GM18526 (cell line): ENCODE data around the gene PLD5.

Experiments
- POLR2A ChIP-seq: IDR thresholded peaks from 3 replicates; pipeline ENCODE4 v1.6.1; 2011; ENCODE audit not compliant: insufficient read length; ENCODE audit errors: extremely low read depth

The PLD5 gene

DNA sequence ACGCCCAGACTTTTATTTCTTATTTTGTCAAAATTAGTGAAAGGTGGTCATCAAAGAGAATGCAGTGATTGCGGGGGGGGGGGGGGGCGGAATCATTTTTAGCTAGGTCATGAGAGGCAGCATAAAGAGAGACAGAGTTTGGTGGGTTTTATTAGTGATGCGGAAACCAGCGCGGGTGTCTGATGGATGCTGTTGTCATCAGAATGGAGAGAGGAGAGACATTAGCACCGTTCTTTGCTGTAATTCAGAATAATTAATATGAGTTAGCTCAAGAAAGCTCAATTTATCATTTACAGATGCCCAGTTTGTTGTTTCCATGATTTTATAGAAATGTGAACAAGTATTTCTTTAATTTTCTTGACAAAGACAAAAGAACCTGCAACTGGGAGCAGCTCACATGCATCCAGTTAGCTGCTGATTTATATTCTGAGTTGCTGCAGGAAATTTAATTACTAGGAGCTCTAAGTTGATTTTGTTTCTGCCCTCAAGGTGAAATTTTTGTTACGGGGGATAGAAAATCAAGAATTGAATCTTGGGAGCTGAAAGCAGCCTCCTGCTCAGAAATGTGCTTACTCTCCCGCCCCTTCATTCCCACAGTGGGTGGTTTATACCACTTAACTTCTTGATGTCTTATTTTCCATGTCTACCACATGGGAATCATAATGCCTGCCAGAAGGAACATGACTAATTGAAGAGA lies 392.2 kb downstream of the PLD5 start:
- no peak for TF ChIP-seq POLR2A

DNA sequence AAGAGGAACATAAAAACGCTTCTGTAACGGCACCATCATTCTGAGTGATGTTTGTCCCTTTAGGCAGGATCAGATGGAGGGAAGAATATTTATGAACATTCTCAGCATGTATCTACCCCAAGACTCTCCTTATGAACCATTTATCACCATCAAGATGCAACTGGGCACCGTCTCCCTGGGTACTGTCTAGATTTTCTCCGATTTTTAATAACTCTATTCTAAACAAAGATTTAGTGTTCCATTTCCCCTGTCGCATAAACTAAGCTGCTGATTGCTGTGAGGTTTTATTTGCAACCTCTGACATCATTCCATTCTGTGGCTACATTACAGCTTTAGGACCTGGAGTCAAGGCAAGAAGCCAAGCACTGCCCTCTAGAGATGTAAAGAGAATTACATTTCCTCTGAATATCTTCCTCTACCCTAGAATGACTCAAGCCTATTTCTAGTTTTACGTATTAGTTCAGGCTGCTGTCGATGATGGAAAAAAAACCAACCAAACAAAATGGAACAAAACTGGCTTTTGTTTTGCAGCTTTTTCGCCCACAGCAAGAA lies 395.5 kb downstream of the PLD5 start:
- no peak for TF ChIP-seq POLR2A

DNA sequence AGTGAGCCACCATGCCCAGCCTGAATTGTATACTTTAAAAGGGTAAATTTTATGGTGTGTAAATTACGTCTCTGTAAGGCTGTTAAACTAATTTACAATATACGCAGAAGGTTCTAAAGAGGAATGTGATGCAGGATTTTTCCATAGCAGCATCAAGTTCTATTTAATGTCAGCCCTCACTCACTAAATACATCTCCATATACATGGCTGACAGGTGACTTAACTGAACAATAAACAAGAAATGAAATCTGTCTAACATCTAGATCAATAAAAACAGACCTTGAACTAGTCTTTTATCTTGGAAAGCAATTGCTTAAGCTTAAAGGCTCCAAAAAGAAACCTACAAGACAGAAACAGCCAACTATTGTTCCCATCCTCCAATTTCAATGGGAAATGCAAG lies 404.1 kb downstream of the PLD5 start:
- no peak for TF ChIP-seq POLR2A

GRCh38 chr1:242100921-242101320 lies 423.6 kb downstream of the PLD5 start:
- TF ChIP-seq POLR2A: no peak

DNA sequence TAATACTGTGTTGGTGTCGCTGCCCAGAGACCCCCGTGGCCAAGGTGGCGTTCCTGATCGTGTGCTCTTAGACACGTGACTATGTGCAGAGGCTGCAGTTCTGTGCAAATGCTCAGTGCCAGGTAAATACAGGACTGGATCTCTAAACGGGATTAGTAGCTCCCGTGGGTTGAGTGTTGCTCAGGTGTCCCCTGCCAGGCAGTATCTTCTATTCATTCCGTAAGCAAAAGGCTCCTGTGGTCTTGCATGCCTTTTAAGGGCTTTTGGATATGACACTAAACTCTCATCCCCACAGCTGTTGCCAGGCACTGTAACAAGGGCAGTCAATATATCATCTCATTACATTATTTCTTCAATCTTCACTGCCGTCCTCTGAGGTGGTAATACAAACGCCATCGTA lies 431.4 kb downstream of the PLD5 start:
- TF ChIP-seq POLR2A: no peak

- no peak for TF ChIP-seq POLR2A
Measured at GRCh38 chr1:242089911-242090310, 434.6 kb downstream of the PLD5 start.

GRCh38 chr1:242088875-242089274 lies 435.6 kb downstream of the PLD5 start:
- no peak for TF ChIP-seq POLR2A

DNA sequence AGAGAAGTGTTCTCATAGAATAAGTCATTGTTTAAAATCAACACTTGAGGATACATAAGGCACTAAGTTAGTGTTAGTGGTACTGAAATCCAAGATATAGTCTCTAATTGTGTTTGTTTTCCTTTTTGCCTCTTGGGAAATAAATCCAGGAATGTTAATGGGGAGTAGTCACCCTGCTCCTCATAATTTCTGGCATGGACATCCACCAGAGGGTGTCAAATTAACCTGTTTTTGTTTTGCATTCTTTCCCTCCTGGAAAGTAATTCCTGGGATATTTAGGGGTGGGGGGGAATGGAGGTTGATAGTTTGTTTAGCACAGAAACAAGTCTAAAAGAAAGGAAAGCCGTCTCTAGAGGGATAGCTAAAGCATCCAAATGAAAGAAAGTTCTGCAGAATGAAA lies 437.8 kb downstream of the PLD5 start:
- TF ChIP-seq POLR2A: no peak

DNA sequence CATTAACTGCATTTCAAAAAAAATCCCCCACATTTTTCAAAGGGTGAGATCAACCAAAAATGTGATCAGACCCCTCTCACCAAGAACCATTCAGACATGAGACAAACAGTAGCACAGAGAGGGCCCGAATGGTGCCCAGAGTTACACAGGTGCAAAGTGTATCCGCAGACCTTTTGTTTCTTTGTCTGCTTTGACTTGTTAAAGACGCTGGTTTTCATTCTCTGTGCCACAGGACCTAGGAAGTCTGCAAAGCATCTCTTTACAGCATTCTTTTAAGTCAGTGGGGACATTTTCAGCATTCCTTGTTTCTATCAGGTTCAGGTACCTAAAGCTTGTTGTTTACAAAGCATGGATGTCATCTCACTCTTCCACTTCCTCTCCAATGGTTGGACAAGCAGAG lies 438.4 kb downstream of the PLD5 start:
- no peak for TF ChIP-seq POLR2A

GRCh38 chr1:242083742-242084141 lies 440.8 kb downstream of the PLD5 start:
- TF ChIP-seq POLR2A: no peak

GRCh38 chr1:242081446-242081845 lies 443.1 kb downstream of the PLD5 start:
- no peak for TF ChIP-seq POLR2A

- no peak for TF ChIP-seq POLR2A
Measured at GRCh38 chr1:242065813-242066212, 458.7 kb downstream of the PLD5 start.

DNA sequence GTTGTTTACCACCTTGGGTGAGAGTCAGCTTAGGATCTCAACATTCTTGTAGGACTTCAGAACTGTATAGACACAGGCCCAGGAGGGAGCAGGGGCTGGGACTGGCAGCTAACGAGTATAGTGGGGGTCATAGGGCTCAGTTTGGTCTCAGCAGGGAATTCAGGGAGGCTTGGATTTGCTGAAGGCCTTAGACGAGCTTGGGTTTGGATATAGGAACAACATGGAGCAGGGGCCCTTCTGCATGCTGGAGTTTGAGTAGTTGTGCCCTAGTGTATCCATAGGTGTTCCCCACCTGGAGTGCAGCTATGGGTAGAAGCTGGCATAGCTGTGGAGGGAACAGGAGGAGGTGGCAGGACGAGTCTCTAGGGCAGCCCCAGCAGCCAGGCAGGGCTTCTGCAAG lies 462.2 kb downstream of the PLD5 start:
- TF ChIP-seq POLR2A: no peak

DNA sequence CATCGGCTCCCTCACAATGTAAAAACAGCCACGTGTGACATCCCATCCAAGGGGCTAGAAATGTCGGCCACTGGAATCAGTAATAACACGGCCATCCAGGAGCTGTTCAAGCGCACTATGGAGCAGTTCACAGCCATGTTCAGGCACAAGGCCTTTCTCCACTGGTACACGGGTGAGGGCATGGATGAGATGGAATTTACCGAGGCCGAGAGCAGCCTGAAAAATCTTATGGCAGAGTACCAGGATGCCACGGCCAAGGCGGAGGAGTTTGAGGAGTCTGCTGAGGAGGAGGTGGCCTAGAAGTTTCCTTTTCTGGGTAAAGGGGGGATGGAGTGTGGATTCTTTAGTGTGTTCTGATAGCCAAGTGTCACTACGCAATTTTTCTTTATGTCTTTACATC lies 464.5 kb downstream of the PLD5 start:
- no peak for TF ChIP-seq POLR2A

DNA sequence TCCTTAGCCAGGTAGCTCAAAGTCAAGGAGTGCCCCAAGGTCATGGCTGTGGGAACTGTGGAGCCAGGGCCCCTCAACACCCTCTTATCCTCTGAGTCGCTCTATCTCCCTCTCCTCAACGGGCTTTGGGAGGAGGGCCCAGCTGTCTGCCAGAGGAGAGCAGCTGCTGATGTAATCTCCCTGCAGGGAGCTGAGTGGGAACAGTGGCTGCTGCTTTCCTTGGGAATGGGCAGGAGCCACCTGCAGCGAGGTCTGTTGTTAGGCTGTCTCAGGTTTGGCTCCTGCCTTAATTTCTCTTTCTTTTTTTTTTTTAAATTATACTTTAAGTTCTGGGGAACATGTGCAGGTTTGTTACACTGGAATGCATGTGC lies 466.8 kb downstream of the PLD5 start:
- TF ChIP-seq POLR2A: no peak

GRCh38 chr1:242056988-242057744 lies 467.3 kb downstream of the PLD5 start:
- no peak for TF ChIP-seq POLR2A

- no peak for TF ChIP-seq POLR2A
Measured at GRCh38 chr1:242055749-242056320, 468.7 kb downstream of the PLD5 start.

DNA sequence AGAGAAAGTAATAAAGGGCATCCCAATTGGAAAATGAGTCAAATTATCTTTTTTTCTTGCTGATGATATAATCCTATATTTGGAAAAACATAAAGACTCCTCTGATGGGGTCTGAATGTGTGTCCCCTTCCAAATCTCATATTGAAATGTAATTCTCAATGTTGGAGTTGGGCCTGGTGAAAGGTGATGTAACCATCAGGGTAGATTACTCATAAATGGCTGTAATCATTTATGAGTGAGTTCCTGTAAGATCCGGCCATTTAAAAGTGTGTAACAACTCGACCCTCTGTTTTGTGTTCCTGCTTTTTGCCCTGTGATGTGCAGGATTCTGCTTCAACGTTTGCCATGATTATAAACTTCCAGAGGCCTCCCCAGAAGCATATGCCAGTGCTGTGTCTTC lies 481.3 kb downstream of the PLD5 start:
- no peak for TF ChIP-seq POLR2A
